Liver (tissue), 3 donors: ENCODE results near the gene LTBP2.
A peak's percentile ranks its signal among the peaks of the same experiment; 100 is the strongest.

Source experiments
- CTCF ChIP-seq: fragments of 150-350 bp; IDR thresholded peaks from 2 replicates; pipeline ENCODE4 v1.5.1; 2017; ENCODE audit warnings: improper control_type of control experiment, low read depth, low read length; ENCODE audit not compliant: missing input control
- EGR1 ChIP-seq, 2 donors: IDR thresholded peaks; 2 replicates each; pipeline ENCODE4 v1.6.1; 2016 to 2018; ENCODE audit warnings: antibody characterized with exemption in 2 of 2, low read depth in 2 of 2
- FOXA2 ChIP-seq: IDR thresholded peaks from 2 replicates; pipeline ENCODE4 v1.6.1; 2016; ENCODE audit warnings: antibody characterized with exemption
- GABPA ChIP-seq, 2 donors: IDR thresholded peaks in 1 of 2; conservative IDR thresholded peaks in 1 of 2; 2 replicates each; pipeline ENCODE4 v1.6.1; 2016; ENCODE audit warnings: antibody characterized with exemption in 2 of 2, mild to moderate bottlenecking in 1 of 2, moderate library complexity in 1 of 2
- HNF4G ChIP-seq: IDR thresholded peaks from 2 replicates; pipeline ENCODE4 v1.6.1; 2016; ENCODE audit warnings: antibody characterized with exemption
- JUND ChIP-seq, 2 donors: IDR thresholded peaks; 2 replicates each; pipeline ENCODE4 v1.6.1; 2016; ENCODE audit warnings: antibody characterized with exemption in 2 of 2
- MAX ChIP-seq: IDR thresholded peaks from 2 replicates; pipeline ENCODE4 v1.6.1; 2016; ENCODE audit warnings: antibody characterized with exemption
- NR2F2 ChIP-seq: IDR thresholded peaks from 2 replicates; pipeline ENCODE4 v1.6.1; 2016; ENCODE audit warnings: antibody characterized with exemption
- RAD21 ChIP-seq, 2 donors: IDR thresholded peaks; 2 replicates each; pipeline ENCODE4 v1.6.1; 2016; ENCODE audit warnings: antibody characterized with exemption in 2 of 2, mild to moderate bottlenecking in 2 of 2
- REST ChIP-seq: IDR thresholded peaks from 2 replicates; pipeline ENCODE4 v1.6.1; 2016; ENCODE audit warnings: antibody characterized with exemption, mild to moderate bottlenecking
- SP1 ChIP-seq: IDR thresholded peaks from 2 replicates; pipeline ENCODE4 v1.6.1; 2018; ENCODE audit warnings: antibody characterized with exemption, mild to moderate bottlenecking
- TAF1 ChIP-seq: conservative IDR thresholded peaks from 2 replicates; pipeline ENCODE4 v1.6.1; 2016; ENCODE audit warnings: antibody characterized with exemption, mild to moderate bottlenecking
- YY1 ChIP-seq: IDR thresholded peaks from 2 replicates; pipeline ENCODE4 v1.6.1; 2016; ENCODE audit warnings: antibody characterized with exemption, mild to moderate bottlenecking
- ZBTB33 ChIP-seq: IDR thresholded peaks from 2 replicates; pipeline ENCODE4 v1.6.1; 2016; ENCODE audit warnings: antibody characterized with exemption
- donor health status: healthy.
- donor health status: healthy.

- TF ChIP-seq CTCF (peak; percentile 80), JUND (IDR thresholded peaks at IDR 0.05) (no peak), REST (no peak), RAD21 (IDR thresholded peaks at IDR 0.05) (peak in 1 of 2 donors; percentile 30), MAX (no peak), YY1 (no peak), TAF1 (no peak), EGR1 (IDR thresholded peaks at IDR 0.05; ENCODE audit: low read depth in 2 of 2) (no peak), FOXA2 (no peak), GABPA (IDR thresholded peaks at IDR 0.05 in 1 of 2, conservative IDR thresholded peaks at IDR 0.05 in 1 of 2) (no peak), HNF4G (no peak), SP1 (no peak), ZBTB33 (no peak), NR2F2 (no peak)
Observed at GRCh38 chr14:74612350-74613021, 449 bp upstream of the LTBP2 start.
